ENCODE data around the gene FOXO3. TPM values are rescaled to one million over a fixed set of nuclear protein-coding genes. Genes with fewer than 3 reads are reported as not detected.

Gene FOXO3
- total RNA-seq, 1 donor from 2014 or later: 34.6 TPM

DNA sequence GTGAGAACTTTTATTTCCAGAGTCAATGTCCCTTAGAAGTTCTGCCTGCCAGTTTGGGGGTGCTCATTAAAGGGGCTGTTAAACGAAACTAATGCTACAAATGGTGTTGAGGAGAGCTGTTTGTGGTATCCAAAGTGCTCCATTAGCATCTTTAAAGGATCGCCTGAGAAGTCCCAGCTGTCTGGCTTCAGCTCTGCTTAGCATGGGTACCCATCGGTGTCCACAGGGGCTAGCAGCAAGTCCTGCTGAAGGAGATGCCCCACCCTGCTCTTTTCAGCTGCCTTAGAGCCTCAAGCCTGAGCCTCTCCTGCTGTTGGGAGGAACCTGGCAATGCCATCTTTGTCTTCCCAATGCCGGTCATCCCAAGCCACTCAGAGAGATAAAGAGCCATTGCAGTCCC lies 111.1 kb downstream of the FOXO3 start:
- H3K9me3 Mint-ChIP-seq (ENCODE audit: unreplicated experiment): no peaks in the 10 kb centered on the region
- H3K27me3 Mint-ChIP-seq (ENCODE audit: unreplicated experiment): peaks cover 3% of the 10 kb centered on the region
- H3K4me3 Mint-ChIP-seq (ENCODE audit: unreplicated experiment): no peak overlapping the region
- H3K36me3 Mint-ChIP-seq (ENCODE audit: low read depth, unreplicated experiment): peaks cover 4% of the 10 kb centered on the region
- no peak for DNase-seq (ENCODE audit: low spot score)
- peaks cover 17% of the 10 kb centered on the region for H3K4me1 Mint-ChIP-seq (ENCODE audit: unreplicated experiment)
- TF ChIP-seq, protein P1, sequence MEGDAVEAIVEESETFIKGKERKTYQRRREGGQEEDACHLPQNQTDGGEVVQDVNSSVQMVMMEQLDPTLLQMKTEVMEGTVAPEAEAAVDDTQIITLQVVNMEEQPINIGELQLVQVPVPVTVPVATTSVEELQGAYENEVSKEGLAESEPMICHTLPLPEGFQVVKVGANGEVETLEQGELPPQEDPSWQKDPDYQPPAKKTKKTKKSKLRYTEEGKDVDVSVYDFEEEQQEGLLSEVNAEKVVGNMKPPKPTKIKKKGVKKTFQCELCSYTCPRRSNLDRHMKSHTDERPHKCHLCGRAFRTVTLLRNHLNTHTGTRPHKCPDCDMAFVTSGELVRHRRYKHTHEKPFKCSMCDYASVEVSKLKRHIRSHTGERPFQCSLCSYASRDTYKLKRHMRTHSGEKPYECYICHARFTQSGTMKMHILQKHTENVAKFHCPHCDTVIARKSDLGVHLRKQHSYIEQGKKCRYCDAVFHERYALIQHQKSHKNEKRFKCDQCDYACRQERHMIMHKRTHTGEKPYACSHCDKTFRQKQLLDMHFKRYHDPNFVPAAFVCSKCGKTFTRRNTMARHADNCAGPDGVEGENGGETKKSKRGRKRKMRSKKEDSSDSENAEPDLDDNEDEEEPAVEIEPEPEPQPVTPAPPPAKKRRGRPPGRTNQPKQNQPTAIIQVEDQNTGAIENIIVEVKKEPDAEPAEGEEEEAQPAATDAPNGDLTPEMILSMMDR (IDR thresholded peaks at IDR 0.05; ENCODE audit: unreplicated experiment): no peak
- no peak overlapping the region for H3K27ac Mint-ChIP-seq (ENCODE audit: unreplicated experiment)

DNA sequence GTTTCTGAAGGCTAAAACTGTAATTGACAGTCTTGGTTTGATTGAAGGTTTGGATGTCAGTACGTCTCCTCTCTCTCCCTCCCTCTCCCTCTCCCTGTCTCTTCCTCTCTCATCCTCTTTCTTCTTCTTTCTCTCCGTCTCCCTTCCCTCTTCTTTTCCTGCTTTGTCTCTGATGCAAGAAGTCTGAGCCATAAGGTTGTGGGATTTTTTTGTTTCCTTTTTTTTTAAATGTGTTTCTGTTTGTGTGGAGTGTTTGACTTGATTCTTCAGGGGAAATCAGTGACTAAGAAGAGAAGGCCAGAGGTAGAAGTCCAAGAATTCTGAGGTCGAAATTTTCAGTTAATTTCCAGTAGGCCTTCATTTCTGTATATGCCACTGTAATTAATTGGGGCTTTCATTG lies 111.9 kb downstream of the FOXO3 start:
- TF ChIP-seq, protein P1 (IDR thresholded peaks at IDR 0.05; ENCODE audit: unreplicated experiment): no peak
- Mint-ChIP-seq H3K36me3 (ENCODE audit: low read depth, unreplicated experiment) (peaks cover 3% of the 10 kb centered on the region), H3K27me3 (ENCODE audit: unreplicated experiment) (peaks cover 3% of the 10 kb centered on the region), H3K4me3 (ENCODE audit: unreplicated experiment) (no peak overlapping the region), H3K4me1 (ENCODE audit: unreplicated experiment) (peaks cover 17% of the 10 kb centered on the region), H3K27ac (ENCODE audit: unreplicated experiment) (no peak overlapping the region), H3K9me3 (ENCODE audit: unreplicated experiment) (no peaks in the 10 kb centered on the region)
- no peak for DNase-seq (ENCODE audit: low spot score)

DNA sequence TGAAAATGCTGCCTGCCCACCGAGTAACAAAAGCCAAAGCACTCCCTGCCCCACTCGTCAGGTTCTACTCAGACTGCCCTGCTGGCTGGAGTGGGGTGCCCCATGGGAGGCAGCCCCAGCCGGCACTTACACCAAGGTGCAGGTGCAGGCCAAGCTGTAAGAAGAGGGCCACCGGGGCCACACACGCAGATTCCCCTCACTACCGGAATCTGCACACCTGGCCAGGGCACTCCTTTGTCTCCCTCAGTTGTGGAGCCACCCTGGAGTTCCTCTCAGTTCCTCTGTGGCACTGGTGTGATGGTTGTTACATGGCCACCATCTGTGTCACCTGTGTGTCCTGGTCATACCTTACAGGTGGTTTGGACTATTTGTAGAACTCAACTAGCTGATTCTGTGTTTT lies 112.4 kb downstream of the FOXO3 start:
- Mint-ChIP-seq H3K27ac (ENCODE audit: unreplicated experiment) (no peak overlapping the region), H3K36me3 (ENCODE audit: low read depth, unreplicated experiment) (peaks cover 3% of the 10 kb centered on the region), H3K4me1 (ENCODE audit: unreplicated experiment) (peaks cover 17% of the 10 kb centered on the region), H3K9me3 (ENCODE audit: unreplicated experiment) (no peaks in the 10 kb centered on the region), H3K4me3 (ENCODE audit: unreplicated experiment) (no peak overlapping the region), H3K27me3 (ENCODE audit: unreplicated experiment) (peaks cover 3% of the 10 kb centered on the region)
- TF ChIP-seq, protein P1 (IDR thresholded peaks at IDR 0.05; ENCODE audit: unreplicated experiment): no peak
- no peak for DNase-seq (ENCODE audit: low spot score)

DNA sequence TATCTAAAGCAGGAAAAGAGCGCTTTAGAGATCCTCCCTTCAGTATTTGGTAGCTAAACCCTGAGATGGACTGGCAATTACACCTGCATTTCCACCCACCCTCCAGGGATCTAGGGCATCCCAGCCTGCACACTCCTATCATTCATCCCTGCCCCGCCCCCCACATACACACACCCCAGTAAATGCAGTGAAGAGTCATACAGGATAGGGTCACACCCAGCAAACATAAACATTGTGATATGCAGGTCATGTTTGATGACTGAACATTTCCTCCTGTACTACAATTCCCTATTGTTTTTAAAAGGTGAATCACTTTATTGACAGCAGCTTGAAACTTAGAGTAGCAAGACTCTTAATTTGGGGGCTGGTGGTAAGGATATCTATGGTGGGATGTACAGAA lies 112.9 kb downstream of the FOXO3 start:
- H3K4me1 Mint-ChIP-seq (ENCODE audit: unreplicated experiment): peaks cover 17% of the 10 kb centered on the region
- H3K27ac Mint-ChIP-seq (ENCODE audit: unreplicated experiment): no peak overlapping the region
- H3K36me3 Mint-ChIP-seq (ENCODE audit: low read depth, unreplicated experiment): peaks cover 3% of the 10 kb centered on the region
- H3K9me3 Mint-ChIP-seq (ENCODE audit: unreplicated experiment): no peaks in the 10 kb centered on the region
- H3K4me3 Mint-ChIP-seq (ENCODE audit: unreplicated experiment): no peak overlapping the region
- H3K27me3 Mint-ChIP-seq (ENCODE audit: unreplicated experiment): peaks cover 3% of the 10 kb centered on the region
- no peak for DNase-seq (ENCODE audit: low spot score)
- TF ChIP-seq, protein P1 (IDR thresholded peaks at IDR 0.05; ENCODE audit: unreplicated experiment): no peak

DNA sequence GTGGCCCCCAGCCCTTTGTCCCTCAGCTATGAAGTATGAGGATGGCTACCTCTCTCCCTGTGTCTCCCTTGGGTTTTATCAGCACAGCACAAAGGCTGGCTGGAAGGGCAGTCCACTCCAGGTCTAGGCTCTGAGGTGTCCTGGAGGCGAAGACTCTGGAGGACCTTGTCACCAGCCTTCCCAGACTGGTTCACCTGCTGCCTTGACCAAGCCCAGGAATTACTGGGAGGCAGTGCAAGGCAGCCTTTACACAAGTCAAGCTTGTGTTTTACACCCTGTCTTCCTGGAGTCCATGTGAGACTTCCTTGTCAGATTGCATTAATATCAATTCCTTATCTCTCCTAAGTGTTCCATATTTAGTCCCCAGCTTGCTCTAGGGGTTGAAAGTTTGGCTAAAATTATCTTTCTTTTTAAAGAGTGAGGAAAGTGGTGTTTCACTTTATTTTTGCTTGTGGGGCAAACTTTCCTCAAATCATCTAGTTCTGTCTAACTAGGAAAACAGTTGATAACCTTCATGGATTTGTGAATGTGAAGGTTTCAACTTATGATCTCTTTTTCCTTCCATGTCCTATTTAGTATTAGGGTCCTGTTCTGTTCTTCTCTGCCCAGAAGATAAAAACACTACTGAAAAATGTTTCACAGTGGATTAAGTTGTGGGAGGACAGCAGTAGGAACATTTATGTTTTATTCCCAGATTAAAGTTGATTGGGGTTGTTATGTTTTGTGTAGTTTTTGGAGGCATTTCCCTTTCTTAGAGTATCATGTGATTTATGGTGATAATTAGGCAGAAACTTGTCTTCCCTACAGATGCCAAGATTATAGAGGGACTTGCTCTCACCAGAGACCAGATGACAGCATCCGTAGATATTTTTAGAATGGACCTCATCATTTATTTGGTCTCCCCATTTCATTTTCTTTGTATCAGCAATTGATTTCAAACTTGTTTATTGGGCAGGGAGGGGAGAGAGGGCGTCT lies 114.8 kb downstream of the FOXO3 start:
- Mint-ChIP-seq H3K9me3 (ENCODE audit: unreplicated experiment) (no peaks in the 10 kb centered on the region), H3K27me3 (ENCODE audit: unreplicated experiment) (peaks cover 1% of the 10 kb centered on the region), H3K4me1 (ENCODE audit: unreplicated experiment) (peaks cover 15% of the 10 kb centered on the region), H3K36me3 (ENCODE audit: low read depth, unreplicated experiment) (peaks cover 2% of the 10 kb centered on the region), H3K4me3 (ENCODE audit: unreplicated experiment) (no peak overlapping the region), H3K27ac (ENCODE audit: unreplicated experiment) (no peak overlapping the region)
- no peak for DNase-seq (ENCODE audit: low spot score)
- TF ChIP-seq, protein P1 (IDR thresholded peaks at IDR 0.05; ENCODE audit: unreplicated experiment): no peak

All from endothelial cell (in vitro differentiated cells).